Astrocyte (in vitro differentiated cells and primary cell): ENCODE data around the gene SLC38A4. TPM values are rescaled to one million over a fixed set of nuclear protein-coding genes. Genes with fewer than 3 reads are reported as not detected.

ENCODE experiments used
- DNase-seq: peaks from one replicate; pipeline ENCODE4 v3.0.0-alpha.2; 2010; ENCODE audit warnings: low read depth
- FAIRE-seq: peaks from 2 replicates; lab custom pipeline; 2011; peaks lifted over from hg19 to GRCh38; lab: Jason Lieb, UNC
- H2AFZ ChIP-seq: 2 replicates; pipeline ENCODE4 v1.6.0; 2012; ENCODE audit warnings: low read depth, low read length, inconsistent platforms
- H3K27ac ChIP-seq: 2 replicates; pipeline ENCODE4 v1.5.1; 2011; ENCODE audit warnings: low read depth, low read length, inconsistent platforms
- H3K27me3 ChIP-seq: 2 replicates; pipeline ENCODE4 v1.6.0; 2011; ENCODE audit warnings: low read length, inconsistent platforms; ENCODE audit not compliant: insufficient read depth
- H3K36me3 ChIP-seq: 2 replicates; pipeline ENCODE4 v1.5.1; 2011; ENCODE audit warnings: low read length, inconsistent platforms; ENCODE audit not compliant: insufficient read depth
- H3K4me1 ChIP-seq: 2 replicates; pipeline ENCODE4 v1.5.1; 2011; ENCODE audit warnings: low read length, inconsistent platforms; ENCODE audit not compliant: insufficient read depth
- H3K4me2 ChIP-seq: 2 replicates; pipeline ENCODE4 v1.6.0; 2012; ENCODE audit warnings: low read length, inconsistent platforms
- H3K4me3 ChIP-seq: 2 replicates; pipeline ENCODE4 v1.5.1; 2011; ENCODE audit warnings: low read depth, mild to moderate bottlenecking, low read length, inconsistent platforms; ENCODE audit not compliant: insufficient read depth
- H3K79me2 ChIP-seq: 2 replicates; pipeline ENCODE4 v1.6.0; 2012; ENCODE audit warnings: mild to moderate bottlenecking, low read length, inconsistent platforms; ENCODE audit not compliant: insufficient read depth
- H3K9ac ChIP-seq: 2 replicates; pipeline ENCODE4 v1.6.0; 2012; ENCODE audit warnings: mild to moderate bottlenecking, low read length, inconsistent platforms
- H3K9me3 ChIP-seq: 2 replicates; pipeline ENCODE4 v1.5.1; 2012; ENCODE audit warnings: low read depth, mild to moderate bottlenecking, low read length, inconsistent platforms; ENCODE audit not compliant: insufficient read depth
- H4K20me1 ChIP-seq: 2 replicates; pipeline ENCODE4 v1.6.0; 2012; ENCODE audit warnings: low read length, inconsistent platforms; ENCODE audit not compliant: insufficient read depth
- H3K27ac Mint-ChIP-seq: one replicate; pipeline ENCODE4 v1.8.0; 2021; ENCODE audit warnings: mild to moderate bottlenecking, mixed read lengths; ENCODE audit not compliant: unreplicated experiment
- H3K27me3 Mint-ChIP-seq: one replicate; pipeline ENCODE4 v1.8.0; 2021; ENCODE audit warnings: low read depth, mixed read lengths; ENCODE audit not compliant: unreplicated experiment
- H3K36me3 Mint-ChIP-seq: one replicate; pipeline ENCODE4 v1.8.0; 2021; ENCODE audit warnings: low read depth, mixed read lengths; ENCODE audit not compliant: unreplicated experiment
- H3K4me1 Mint-ChIP-seq: one replicate; pipeline ENCODE4 v1.8.0; 2021; ENCODE audit warnings: low read depth, mixed read lengths; ENCODE audit not compliant: unreplicated experiment
- H3K4me3 Mint-ChIP-seq: one replicate; pipeline ENCODE4 v1.8.0; 2021; ENCODE audit warnings: mild to moderate bottlenecking, moderate library complexity, mixed read lengths; ENCODE audit not compliant: unreplicated experiment
- H3K9me3 Mint-ChIP-seq: one replicate; pipeline ENCODE4 v1.8.0; 2021; ENCODE audit warnings: mild to moderate bottlenecking, mixed read lengths; ENCODE audit not compliant: unreplicated experiment
- EZH2 ChIP-seq: IDR thresholded peaks from 2 replicates; pipeline ENCODE4 v1.6.1; 2012; ENCODE audit warnings: mild to moderate bottlenecking, low read length, inconsistent platforms; ENCODE audit not compliant: insufficient read depth
- total RNA-seq: library from RNA; stranded (reverse); gene quantifications from 2 replicates; pipeline ENCODE4 v1.2.1, GENCODE V29; 2021
- TF ChIP-seq, protein P1 (sequence below): IDR thresholded peaks from 2 replicates; pipeline ENCODE4 v1.5.1; 2011; ENCODE audit warnings: low read depth, mild to moderate bottlenecking, inconsistent platforms, low read length, moderate library complexity; ENCODE audit not compliant: insufficient read depth

Gene SLC38A4
- total RNA-seq, 1 donor from 2014 or later: 1.6 TPM

DNA sequence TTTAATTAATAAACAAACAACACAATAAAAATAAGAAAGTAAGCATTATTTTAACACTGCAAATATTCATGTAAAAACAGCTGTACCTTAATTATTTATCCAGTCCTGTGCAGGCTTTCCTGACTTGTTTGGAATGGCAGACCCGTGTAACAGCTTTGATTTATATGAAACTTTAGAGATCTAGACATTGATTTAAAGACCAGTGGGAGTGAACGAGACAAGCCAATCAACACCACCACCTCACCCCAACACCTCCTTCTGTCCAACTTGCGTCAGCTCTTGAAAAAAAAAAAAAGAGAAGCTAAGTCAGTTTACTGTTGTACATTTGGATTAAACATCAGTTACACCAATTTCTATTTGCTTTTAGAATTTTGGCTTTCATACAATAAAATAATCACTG is 22.3 kb downstream of the SLC38A4 start:
- H2AFZ ChIP-seq: no peak overlapping the region
- no peak overlapping the region for H3K4me3 ChIP-seq
- no peaks in the 10 kb centered on the region for H3K27me3 ChIP-seq
- no peaks in the 10 kb centered on the region for H3K4me1 ChIP-seq
- H3K79me2 ChIP-seq: no peaks in the 10 kb centered on the region
- H3K36me3 Mint-ChIP-seq: no peaks in the 10 kb centered on the region
- DNase-seq (no peak), FAIRE-seq (no peak)
- no peaks in the 10 kb centered on the region for H3K4me1 Mint-ChIP-seq
- no peak overlapping the region for H3K27ac Mint-ChIP-seq
- H3K9ac ChIP-seq: no peak overlapping the region
- no peaks in the 10 kb centered on the region for H3K36me3 ChIP-seq
- no peak overlapping the region for H3K27ac ChIP-seq
- H4K20me1 ChIP-seq: no peaks in the 10 kb centered on the region
- H3K4me2 ChIP-seq: no peak overlapping the region
- no peak overlapping the region for H3K4me3 Mint-ChIP-seq
- no peaks in the 10 kb centered on the region for H3K9me3 Mint-ChIP-seq
- H3K27me3 Mint-ChIP-seq: no peaks in the 10 kb centered on the region
- no peaks in the 10 kb centered on the region for H3K9me3 ChIP-seq
- TF ChIP-seq, protein P1, sequence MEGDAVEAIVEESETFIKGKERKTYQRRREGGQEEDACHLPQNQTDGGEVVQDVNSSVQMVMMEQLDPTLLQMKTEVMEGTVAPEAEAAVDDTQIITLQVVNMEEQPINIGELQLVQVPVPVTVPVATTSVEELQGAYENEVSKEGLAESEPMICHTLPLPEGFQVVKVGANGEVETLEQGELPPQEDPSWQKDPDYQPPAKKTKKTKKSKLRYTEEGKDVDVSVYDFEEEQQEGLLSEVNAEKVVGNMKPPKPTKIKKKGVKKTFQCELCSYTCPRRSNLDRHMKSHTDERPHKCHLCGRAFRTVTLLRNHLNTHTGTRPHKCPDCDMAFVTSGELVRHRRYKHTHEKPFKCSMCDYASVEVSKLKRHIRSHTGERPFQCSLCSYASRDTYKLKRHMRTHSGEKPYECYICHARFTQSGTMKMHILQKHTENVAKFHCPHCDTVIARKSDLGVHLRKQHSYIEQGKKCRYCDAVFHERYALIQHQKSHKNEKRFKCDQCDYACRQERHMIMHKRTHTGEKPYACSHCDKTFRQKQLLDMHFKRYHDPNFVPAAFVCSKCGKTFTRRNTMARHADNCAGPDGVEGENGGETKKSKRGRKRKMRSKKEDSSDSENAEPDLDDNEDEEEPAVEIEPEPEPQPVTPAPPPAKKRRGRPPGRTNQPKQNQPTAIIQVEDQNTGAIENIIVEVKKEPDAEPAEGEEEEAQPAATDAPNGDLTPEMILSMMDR: no peak
- no peak for TF ChIP-seq EZH2

DNA sequence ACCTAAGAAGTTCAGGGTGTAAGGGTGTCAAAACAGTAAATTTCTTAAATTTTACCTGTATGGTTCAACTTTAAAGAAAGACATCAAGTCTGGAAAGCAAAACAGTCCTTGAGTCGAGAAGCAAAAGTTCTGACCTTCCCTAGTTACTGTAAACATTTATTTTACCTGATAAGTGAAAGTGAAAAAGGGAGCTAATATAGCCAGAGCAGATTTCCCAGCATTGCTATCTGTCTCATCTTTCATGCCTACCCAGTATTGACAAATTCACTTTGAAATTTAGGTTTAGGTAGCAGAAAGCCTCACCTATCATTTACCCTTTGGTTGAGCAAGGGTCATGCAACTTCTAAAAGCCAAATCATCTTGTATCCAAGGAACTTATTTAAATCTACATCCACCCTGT is 24.5 kb downstream of the SLC38A4 start:
- H3K4me3 ChIP-seq: no peak overlapping the region
- no peaks in the 10 kb centered on the region for H4K20me1 ChIP-seq
- H2AFZ ChIP-seq: no peak overlapping the region
- H3K36me3 ChIP-seq: no peaks in the 10 kb centered on the region
- Mint-ChIP-seq H3K36me3 (no peaks in the 10 kb centered on the region), H3K27me3 (no peaks in the 10 kb centered on the region), H3K4me1 (no peaks in the 10 kb centered on the region), H3K4me3 (no peak overlapping the region), H3K9me3 (no peaks in the 10 kb centered on the region), H3K27ac (no peak overlapping the region)
- FAIRE-seq (no peak), DNase-seq (no peak)
- no peak overlapping the region for H3K9ac ChIP-seq
- no peak overlapping the region for H3K27ac ChIP-seq
- no peaks in the 10 kb centered on the region for H3K9me3 ChIP-seq
- H3K4me2 ChIP-seq: no peak overlapping the region
- no peaks in the 10 kb centered on the region for H3K79me2 ChIP-seq
- no peak for TF ChIP-seq EZH2
- TF ChIP-seq, protein P1: no peak
- no peaks in the 10 kb centered on the region for H3K27me3 ChIP-seq
- H3K4me1 ChIP-seq: no peaks in the 10 kb centered on the region

DNA sequence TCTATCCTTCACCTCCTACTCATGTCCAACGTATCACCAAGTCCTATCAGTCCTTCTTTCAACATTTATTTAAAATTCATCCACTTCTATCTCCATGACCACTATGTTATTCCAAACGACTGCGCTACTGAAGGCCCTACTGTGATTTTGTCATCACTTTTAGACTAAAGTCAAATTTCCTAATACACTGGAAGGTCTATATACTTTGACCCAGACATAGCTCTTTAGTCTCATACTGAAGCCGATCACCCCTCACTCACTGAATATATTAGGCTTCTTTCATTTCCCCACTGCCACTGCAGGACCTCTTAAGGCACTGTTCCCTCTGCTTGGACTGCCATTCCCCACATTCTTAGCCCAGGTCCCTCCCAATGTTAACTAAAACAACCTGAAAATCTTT is 25.6 kb downstream of the SLC38A4 start:
- no peaks in the 10 kb centered on the region for H3K36me3 Mint-ChIP-seq
- Histone ChIP-seq H3K9ac (no peak overlapping the region), H3K9me3 (no peaks in the 10 kb centered on the region), H3K27ac (no peak overlapping the region), H3K36me3 (no peaks in the 10 kb centered on the region), H3K27me3 (no peaks in the 10 kb centered on the region), H4K20me1 (no peaks in the 10 kb centered on the region), H3K4me2 (no peak overlapping the region), H3K4me1 (no peaks in the 10 kb centered on the region), H3K4me3 (no peak overlapping the region), H2AFZ (no peak overlapping the region), H3K79me2 (no peaks in the 10 kb centered on the region)
- DNase-seq (no peak), FAIRE-seq (no peak)
- TF ChIP-seq, protein P1: no peak
- no peak for TF ChIP-seq EZH2
- H3K4me1 Mint-ChIP-seq: no peaks in the 10 kb centered on the region
- no peak overlapping the region for H3K27ac Mint-ChIP-seq
- no peaks in the 10 kb centered on the region for H3K9me3 Mint-ChIP-seq
- H3K4me3 Mint-ChIP-seq: no peak overlapping the region
- no peaks in the 10 kb centered on the region for H3K27me3 Mint-ChIP-seq
